IMR-90 (cell line): ENCODE data around the gene PCA3. TPM values are rescaled to one million over a fixed set of nuclear protein-coding genes. Genes with fewer than 3 reads are reported as not detected.
A peak's percentile ranks its signal among the peaks of the same experiment; 100 is the strongest.

Experiments used
- ATAC-seq: fragments of 200-7000 bp; cut with Tn5 transposase; 2 replicates; pipeline ENCODE4 v1.9.1; 2020; ENCODE audit warnings: low read depth, mild to moderate bottlenecking, moderate library complexity
- BruUV-seq: library from RNA; stranded (reverse); fragments of 400-500 nt; replicated peaks from 2 replicates; lab custom pipeline; 2021; lab: Mats Ljungman, UMichigan
- CTCF ChIA-PET: fragments of 300-600 bp; formaldehyde crosslinking; extraction: SDS; loops from one replicate; lab custom pipeline; 2021; ENCODE audit warnings: antibody characterized with exemption; lab: Yijun Ruan, JAX
- POLR2A ChIA-PET: fragments of 300-600 bp; sonication (Branson Sonifier 250); formaldehyde crosslinking; loops from one replicate; lab custom pipeline; 2022; ENCODE audit warnings: antibody characterized with exemption; ENCODE audit not compliant: unreplicated experiment; lab: Charles Lee
- DNase-seq: peaks from one replicate; pipeline ENCODE4 v3.0.0; 2013
- H2AFZ ChIP-seq: replicated peaks from 2 replicates; pipeline ENCODE3; 2013; ENCODE audit warnings: low read length, mild to moderate bottlenecking; ENCODE audit not compliant: poor library complexity
- H2AK5ac ChIP-seq: 2 replicates; pipeline ENCODE4 v1.6.1; 2013; ENCODE audit warnings: low read depth, low read length, inconsistent platforms
- H2AK9ac ChIP-seq: replicated peaks from 2 replicates; pipeline ENCODE3; 2013; ENCODE audit warnings: mild to moderate bottlenecking, low read depth, low read length, moderate library complexity; ENCODE audit not compliant: poor library complexity
- H2BK120ac ChIP-seq: 2 replicates; pipeline ENCODE4 v1.6.1; 2013; ENCODE audit warnings: low read depth, low read length, inconsistent platforms
- H2BK15ac ChIP-seq: 3 replicates; pipeline ENCODE4 v1.6.1; 2013; ENCODE audit warnings: low read depth, low read length, inconsistent platforms
- H2BK20ac ChIP-seq: 2 replicates; pipeline ENCODE4 v1.6.1; 2013; ENCODE audit warnings: low read depth, mild to moderate bottlenecking, inconsistent platforms, low read length, moderate library complexity
- H2BK5ac ChIP-seq: 2 replicates; pipeline ENCODE4 v1.6.1; 2013; ENCODE audit warnings: mild to moderate bottlenecking, low read depth, low read length, inconsistent platforms; ENCODE audit not compliant: poor library complexity, severe bottlenecking
- H3K14ac ChIP-seq: replicated peaks from 2 replicates; pipeline ENCODE4 v1.6.1; 2013; ENCODE audit warnings: low read depth, low read length, inconsistent platforms
- H3K18ac ChIP-seq: 2 replicates; pipeline ENCODE4 v1.6.1; 2013; ENCODE audit warnings: low read depth, low read length, control low read depth
- H3K23ac ChIP-seq: 2 replicates; pipeline ENCODE4 v1.6.1; 2013; ENCODE audit warnings: low read depth, low read length, inconsistent platforms
- H3K27ac ChIP-seq: 2 replicates; pipeline ENCODE4 v1.5.1; 2013; ENCODE audit warnings: mild to moderate bottlenecking, control low read depth, low read length; ENCODE audit not compliant: insufficient read depth
- H3K27me3 ChIP-seq: 2 replicates; pipeline ENCODE4 v1.6.1; 2013; ENCODE audit warnings: low read length; ENCODE audit not compliant: control insufficient read depth, insufficient read depth
- H3K36me3 ChIP-seq: 2 replicates; pipeline ENCODE4 v1.6.1; 2013; ENCODE audit warnings: low read length, mixed read lengths; ENCODE audit not compliant: control insufficient read depth, insufficient read depth
- H3K4ac ChIP-seq: 2 replicates; pipeline ENCODE4 v1.6.1; 2013; ENCODE audit warnings: low read depth, low read length, inconsistent platforms
- H3K4me1 ChIP-seq: 2 replicates; pipeline ENCODE4 v1.6.1; 2013; ENCODE audit warnings: low read length, mixed read lengths; ENCODE audit not compliant: control insufficient read depth, insufficient read depth
- H3K4me2 ChIP-seq: 2 replicates; pipeline ENCODE4 v1.6.1; 2013; ENCODE audit warnings: low read depth, mild to moderate bottlenecking, control low read depth, low read length, moderate library complexity
- H3K4me3 ChIP-seq: 2 replicates; pipeline ENCODE4 v1.5.1; 2013; ENCODE audit warnings: low read depth, mild to moderate bottlenecking, control low read depth, low read length, moderate library complexity; ENCODE audit not compliant: insufficient read depth
- H3K56ac ChIP-seq: 2 replicates; pipeline ENCODE4 v1.6.1; 2013; ENCODE audit warnings: low read length, inconsistent platforms; ENCODE audit not compliant: insufficient read depth; ENCODE audit errors: extremely low read depth
- H3K79me1 ChIP-seq, 2 experiments: 2 replicates each; pipeline ENCODE4 v1.6.1; 2013; ENCODE audit warnings: low read length in 2 of 2, inconsistent platforms in 1 of 2, low read depth in 1 of 2
- H3K9ac ChIP-seq: 2 replicates; pipeline ENCODE4 v1.6.1; 2013; ENCODE audit warnings: low read depth, low read length, control low read depth
- H3K9me1 ChIP-seq: 2 replicates; pipeline ENCODE4 v1.6.1; 2013; ENCODE audit warnings: low read length, inconsistent platforms; ENCODE audit not compliant: insufficient read depth
- H3K9me3 ChIP-seq: 2 replicates; pipeline ENCODE4 v1.6.1; 2013; ENCODE audit warnings: low read length; ENCODE audit not compliant: control insufficient read depth, insufficient read depth
- H4K20me1 ChIP-seq: 2 replicates; pipeline ENCODE4 v1.6.1; 2013; ENCODE audit warnings: low read length, inconsistent platforms; ENCODE audit not compliant: insufficient read depth
- H4K5ac ChIP-seq: 2 replicates; pipeline ENCODE4 v1.6.1; 2013; ENCODE audit warnings: mild to moderate bottlenecking, low read depth, low read length, control low read depth
- H4K8ac ChIP-seq, 2 experiments: 2 replicates each; pipeline ENCODE4 v1.6.1; 2013; ENCODE audit warnings: low read depth in 2 of 2, low read length in 2 of 2, control low read depth in 1 of 2, inconsistent platforms in 1 of 2
- H4K91ac ChIP-seq: 2 replicates; pipeline ENCODE4 v1.6.1; 2013; ENCODE audit warnings: low read depth, low read length, inconsistent platforms; ENCODE audit not compliant: insufficient read depth
- BHLHE40 ChIP-seq: fragments of 150-350 bp; IDR thresholded peaks from 2 replicates; pipeline ENCODE4 v1.6.1; 2016; ENCODE audit warnings: mild to moderate bottlenecking, low read depth, low read length
- CHD1 ChIP-seq: IDR thresholded peaks from 2 replicates; pipeline ENCODE4 v1.6.1; 2012; ENCODE audit warnings: low read depth, low read length, improper control_type of control experiment
- FOS ChIP-seq: fragments of 150-350 bp; IDR thresholded peaks from 2 replicates; pipeline ENCODE4 v1.6.1; 2016; ENCODE audit warnings: low read depth, low read length
- MAFK ChIP-seq: IDR thresholded peaks from 2 replicates; pipeline ENCODE4 v1.6.1; 2012; ENCODE audit warnings: low read depth, low read length, improper control_type of control experiment
- MAZ ChIP-seq: IDR thresholded peaks from 2 replicates; pipeline ENCODE4 v1.6.1; 2012; ENCODE audit warnings: low read depth, mild to moderate bottlenecking, low read length, improper control_type of control experiment, moderate library complexity, borderline replicate concordance
- MXI1 ChIP-seq: IDR thresholded peaks from 2 replicates; pipeline ENCODE4 v1.6.1; 2012; ENCODE audit warnings: low read depth, mild to moderate bottlenecking, low read length, moderate library complexity, borderline replicate concordance
- NFE2L2 ChIP-seq: fragments of 150-350 bp; IDR thresholded peaks from 2 replicates; pipeline ENCODE4 v1.6.1; 2016; ENCODE audit warnings: low read depth, mild to moderate bottlenecking, low read length
- RAD21 ChIP-seq: IDR thresholded peaks from 2 replicates; pipeline ENCODE4 v1.6.1; 2012; ENCODE audit warnings: low read length, improper control_type of control experiment
- RCOR1 ChIP-seq: IDR thresholded peaks from 2 replicates; pipeline ENCODE4 v1.6.1; 2012; ENCODE audit warnings: mild to moderate bottlenecking, low read length, improper control_type of control experiment; ENCODE audit not compliant: insufficient replicate concordance
- RFX5 ChIP-seq: IDR thresholded peaks from 2 replicates; pipeline ENCODE4 v1.8.0; 2012; ENCODE audit warnings: low read depth, mild to moderate bottlenecking, low read length, moderate library complexity
- SMC3 ChIP-seq: fragments of 150-350 bp; IDR thresholded peaks from 2 replicates; pipeline ENCODE4 v1.6.1; 2016; ENCODE audit warnings: low read depth, mild to moderate bottlenecking, antibody characterized with exemption, low read length, moderate library complexity
- WGBS, 2 experiments: methylation state at CpG; one replicate each; pipeline versions ENCODE4 v1.1.5 to v1.1.7; 2013; ENCODE audit warnings: missing lambda C conversion rate in 2 of 2; ENCODE audit not compliant: insufficient read length in 1 of 2; ENCODE audit errors: extremely low coverage in 2 of 2; 5-methylcytosine and 5-hydroxymethylcytosine counted together
- dilution Hi-C: fragments of 300-500 bp; cut with HindIII; formaldehyde crosslinking; loops from one replicate; pipeline ENCODE4 v1.14.3; 2018; ENCODE audit warnings: low sequenced_read_pairs; ENCODE audit not compliant: unreplicated experiment
- in situ Hi-C: fragments of 300-500 bp; cut with MboI; formaldehyde crosslinking; loops from 3 replicates; pipeline ENCODE4 v1.14.3; 2019; ENCODE audit warnings: low sequenced_read_pairs, inconsistent platforms, mixed read lengths
- intact Hi-C: fragments of 100-400 bp; cut with micrococcal nuclease; formaldehyde crosslinking; loops from 2 replicates; pipeline ENCODE4 v1.10.0; 2022
- polyA plus RNA-seq, 3 experiments: library from polyadenylated mRNA; depleted of rRNA; stranded (reverse); fragments of >200 nt; gene quantifications; 2 replicates each; pipeline ENCODE4 v1.2.3, GENCODE V29; 2012; ENCODE audit warnings: low replicate concordance in 1 of 3
- total RNA-seq: library from RNA; depleted of rRNA; stranded (reverse); fragments of >200 nt; gene quantifications from 2 replicates; pipeline ENCODE4 v1.2.3, GENCODE V29; 2012
- TF ChIP-seq, protein P1 (sequence below): fragments of 150-350 bp; IDR thresholded peaks from 2 replicates; pipeline ENCODE4 v1.6.1; 2017; ENCODE audit warnings: mild to moderate bottlenecking, antibody characterized with exemption, low read length, low read depth
- TF ChIP-seq, protein P2 (sequence below): conservative IDR thresholded peaks from 2 replicates; pipeline ENCODE4 v1.5.1; 2012; ENCODE audit warnings: mild to moderate bottlenecking, low read depth, low read length, improper control_type of control experiment
- TF ChIP-seq, protein P3 (sequence below): fragments of 150-350 bp; IDR thresholded peaks from 2 replicates; pipeline ENCODE4 v1.6.1; 2016; ENCODE audit warnings: low read depth, mild to moderate bottlenecking, low read length, moderate library complexity, borderline replicate concordance

Gene PCA3
- total and polyA plus RNA-seq, 2 of the 4 experiments (the other 2 are of a cell fraction): not detected

GRCh38 chr9:76835571-76836283, 71.5 kb downstream of the PCA3 start:
- Histone ChIP-seq H2AK5ac (peak overlapping the region; percentile 76), H3K9me1 (peaks cover 3% of the 10 kb centered on the region; the same call in 1 of the 2 replicates), H2AK9ac (peak overlapping the region; percentile 55), H3K36me3 (no peaks in the 10 kb centered on the region), H4K91ac (peak overlapping the region; percentile 87), H2BK15ac (peak overlapping the region; percentile 82), H3K4me2 (peak overlapping the region; percentile 64), H3K27ac (peak overlapping the region; percentile 93), H4K8ac (peak overlapping the region; percentile 68 to 89), H2BK5ac (peak overlapping the region; percentile 97), H3K27me3 (no peaks in the 10 kb centered on the region), H2BK120ac (peak overlapping the region; percentile 93), H3K4me1 (peaks cover 8% of the 10 kb centered on the region), H3K79me1 (no peaks in the 10 kb centered on the region), H3K9me3 (no peaks in the 10 kb centered on the region), H3K4me3 (no peak overlapping the region), H4K20me1 (no peaks in the 10 kb centered on the region), H3K14ac (peak overlapping the region; percentile 84), H3K18ac (peak overlapping the region; percentile 93), H2BK20ac (peak overlapping the region; percentile 93), H2AFZ (peak overlapping the region; percentile 74), H3K56ac (peak overlapping the region; percentile 42), H3K23ac (peak overlapping the region; percentile 53; the same call in 1 of the 2 replicates), H3K4ac (peak overlapping the region; percentile 84), H4K5ac (peak overlapping the region; percentile 96), H3K9ac (peak overlapping the region; percentile 38)
- peak; percentile 87 for DNase-seq
- ATAC-seq: peak; percentile 90
- in situ Hi-C loops (no loop called here), dilution Hi-C loops (no loop called here), intact Hi-C loops (loop anchor here (2.0 kb wide), 2 partner anchors 17 to 31 kb away; no protein-coding TSS in a partner anchor)
- 67% methylated on average over 1 of the region's 7 CpGs; no CpG with 5 or more reads in 1 of the 2 experiments for WGBS, 2 experiments
- ChIA-PET POLR2A (no interaction called here), CTCF (no interaction called here)
- no TSS peak for BruUV-seq
- TF ChIP-seq SMC3 (no peak), RAD21 (no peak), MAZ (no peak), MXI1 (no peak), MAFK (peak; percentile 99), RCOR1 (no peak), NFE2L2 (peak; percentile 62), CHD1 (no peak), RFX5 (no peak), FOS (peak; percentile 82), BHLHE40 (no peak)
- TF ChIP-seq, protein P1, sequence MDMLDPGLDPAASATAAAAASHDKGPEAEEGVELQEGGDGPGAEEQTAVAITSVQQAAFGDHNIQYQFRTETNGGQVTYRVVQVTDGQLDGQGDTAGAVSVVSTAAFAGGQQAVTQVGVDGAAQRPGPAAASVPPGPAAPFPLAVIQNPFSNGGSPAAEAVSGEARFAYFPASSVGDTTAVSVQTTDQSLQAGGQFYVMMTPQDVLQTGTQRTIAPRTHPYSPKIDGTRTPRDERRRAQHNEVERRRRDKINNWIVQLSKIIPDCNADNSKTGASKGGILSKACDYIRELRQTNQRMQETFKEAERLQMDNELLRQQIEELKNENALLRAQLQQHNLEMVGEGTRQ: no peak
- TF ChIP-seq, protein P2, sequence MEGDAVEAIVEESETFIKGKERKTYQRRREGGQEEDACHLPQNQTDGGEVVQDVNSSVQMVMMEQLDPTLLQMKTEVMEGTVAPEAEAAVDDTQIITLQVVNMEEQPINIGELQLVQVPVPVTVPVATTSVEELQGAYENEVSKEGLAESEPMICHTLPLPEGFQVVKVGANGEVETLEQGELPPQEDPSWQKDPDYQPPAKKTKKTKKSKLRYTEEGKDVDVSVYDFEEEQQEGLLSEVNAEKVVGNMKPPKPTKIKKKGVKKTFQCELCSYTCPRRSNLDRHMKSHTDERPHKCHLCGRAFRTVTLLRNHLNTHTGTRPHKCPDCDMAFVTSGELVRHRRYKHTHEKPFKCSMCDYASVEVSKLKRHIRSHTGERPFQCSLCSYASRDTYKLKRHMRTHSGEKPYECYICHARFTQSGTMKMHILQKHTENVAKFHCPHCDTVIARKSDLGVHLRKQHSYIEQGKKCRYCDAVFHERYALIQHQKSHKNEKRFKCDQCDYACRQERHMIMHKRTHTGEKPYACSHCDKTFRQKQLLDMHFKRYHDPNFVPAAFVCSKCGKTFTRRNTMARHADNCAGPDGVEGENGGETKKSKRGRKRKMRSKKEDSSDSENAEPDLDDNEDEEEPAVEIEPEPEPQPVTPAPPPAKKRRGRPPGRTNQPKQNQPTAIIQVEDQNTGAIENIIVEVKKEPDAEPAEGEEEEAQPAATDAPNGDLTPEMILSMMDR: no peak
- TF ChIP-seq, protein P3, sequence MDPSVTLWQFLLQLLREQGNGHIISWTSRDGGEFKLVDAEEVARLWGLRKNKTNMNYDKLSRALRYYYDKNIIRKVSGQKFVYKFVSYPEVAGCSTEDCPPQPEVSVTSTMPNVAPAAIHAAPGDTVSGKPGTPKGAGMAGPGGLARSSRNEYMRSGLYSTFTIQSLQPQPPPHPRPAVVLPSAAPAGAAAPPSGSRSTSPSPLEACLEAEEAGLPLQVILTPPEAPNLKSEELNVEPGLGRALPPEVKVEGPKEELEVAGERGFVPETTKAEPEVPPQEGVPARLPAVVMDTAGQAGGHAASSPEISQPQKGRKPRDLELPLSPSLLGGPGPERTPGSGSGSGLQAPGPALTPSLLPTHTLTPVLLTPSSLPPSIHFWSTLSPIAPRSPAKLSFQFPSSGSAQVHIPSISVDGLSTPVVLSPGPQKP: no peak
